Gastroesophageal sphincter (tissue), 4 donors: Measurements from ENCODE around the gene USP40. TPM values are rescaled to one million over a fixed set of nuclear protein-coding genes. Genes with fewer than 3 reads are reported as not detected.

Experiments used
- ATAC-seq: fragments of 150-250 bp; one replicate; pipeline ENCODE4 v1.9.1; 2016; ENCODE audit warnings: mild to moderate bottlenecking, moderate library complexity
- H3K27ac ChIP-seq, 4 donors: fragments of 200-600 bp; sonication (generic) in 3 of 4; 1 replicate in 3 of 4; 2 replicates in 1 of 4; pipeline ENCODE4 v1.5.1; 2016 to 2019
- H3K27me3 ChIP-seq: fragments of 200-600 bp; sonication (generic); one replicate; pipeline ENCODE4 v1.5.1; 2019
- H3K36me3 ChIP-seq, 2 donors: fragments of 200-600 bp; sonication (generic); one replicate each; pipeline ENCODE4 v1.5.1; 2019; ENCODE audit warnings: control low read depth in 1 of 2
- H3K4me1 ChIP-seq, 3 donors: fragments of 200-600 bp; sonication (generic); 1 replicate in 2 of 3; 2 replicates in 1 of 3; pipeline ENCODE4 v1.5.1; 2016 to 2019; ENCODE audit warnings: control low read depth in 2 of 3
- H3K4me3 ChIP-seq, 2 donors: fragments of 200-600 bp; sonication (generic); one replicate each; pipeline ENCODE4 v1.5.1; 2019; ENCODE audit warnings: mild to moderate bottlenecking in 1 of 2, moderate library complexity in 1 of 2
- H3K9me3 ChIP-seq, 3 donors: fragments of 200-600 bp; sonication (generic); one replicate each; pipeline ENCODE4 v1.5.1; 2017 to 2019; ENCODE audit warnings: control low read depth in 2 of 3
- CTCF ChIP-seq, 4 experiments: fragments of 200-600 bp in 2 of 4; fragments of 450-650 bp in 2 of 4; sonication (generic) in 1 of 4; IDR thresholded peaks; one replicate each; pipeline ENCODE4 v1.5.1; 2017 to 2019; ENCODE audit warnings: antibody characterized with exemption in 4 of 4, mild to moderate bottlenecking in 2 of 4, moderate library complexity in 2 of 4
- EP300 ChIP-seq: sonication (generic); formaldehyde crosslinking; IDR thresholded peaks from one replicate; pipeline ENCODE4 v1.6.1; 2017; ENCODE audit warnings: antibody characterized with exemption, mild to moderate bottlenecking
- POLR2A ChIP-seq, 2 donors: fragments of 450-650 bp; IDR thresholded peaks; one replicate each; pipeline ENCODE4 v1.6.1; 2017; ENCODE audit warnings: antibody characterized with exemption in 2 of 2, mild to moderate bottlenecking in 2 of 2, moderate library complexity in 1 of 2
- POLR2AphosphoS5 ChIP-seq: sonication (generic); formaldehyde crosslinking; IDR thresholded peaks from one replicate; pipeline ENCODE4 v1.6.1; 2017; ENCODE audit warnings: antibody characterized with exemption
- WGBS, 2 donors: methylation state at CpG; one replicate each; pipeline ENCODE4 v1.1.5; 2018; ENCODE audit warnings: low coverage in 1 of 2; 5-methylcytosine and 5-hydroxymethylcytosine counted together
- total RNA-seq, 4 donors: library from RNA; depleted of rRNA; stranded (reverse); fragments of >200 nt; gene quantifications; one replicate each; pipeline ENCODE4 v1.1.0, GENCODE V29; 2016

USP40 gene
- total RNA-seq, 4 donors from 2014 or later: 13.5 to 52.6 (median 18.2) TPM

DNA sequence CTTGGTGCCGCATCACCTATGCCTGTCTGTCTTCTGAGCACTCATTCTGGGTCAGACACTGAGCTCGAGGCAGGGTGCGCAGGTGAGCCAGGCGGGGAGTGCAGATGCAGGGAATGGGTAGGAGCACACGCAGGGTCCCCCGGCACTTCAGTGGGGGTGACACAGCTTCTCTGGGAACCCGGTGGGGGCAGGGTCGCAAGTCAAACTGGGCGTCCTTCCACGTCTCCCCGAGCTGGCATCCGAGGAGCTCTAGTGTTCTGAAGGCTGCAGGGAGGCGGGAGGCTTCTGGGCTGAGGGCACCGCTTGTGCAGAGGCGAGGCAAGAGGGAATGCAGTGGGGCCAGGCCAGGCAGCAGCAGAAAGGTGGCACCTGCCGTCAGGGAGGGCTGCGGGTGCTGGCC is 126.3 kb downstream of the USP40 start:
- 94% methylated on average over 6 of the region's 17 CpGs; no CpG with 5 or more reads in 1 of the 2 donors for WGBS, 2 donors
- Histone ChIP-seq H3K4me3 (no peak overlapping the region), H3K4me1 (peaks cover 0 to 10% (median 0%) of the 10 kb centered on the region in 3 donors), H3K36me3 (peaks cover 0 to 80% of the 10 kb centered on the region in 2 donors), H3K27ac (no peak overlapping the region), H3K27me3 (no peaks in the 10 kb centered on the region), H3K9me3 (no peaks in the 10 kb centered on the region)
- no peak for TF ChIP-seq EP300
- TF ChIP-seq POLR2A (IDR thresholded peaks at IDR 0.05): no peak
- no peak for TF ChIP-seq CTCF (IDR thresholded peaks at IDR 0.05)
- TF ChIP-seq POLR2AphosphoS5: no peak
- no peak for ATAC-seq

DNA sequence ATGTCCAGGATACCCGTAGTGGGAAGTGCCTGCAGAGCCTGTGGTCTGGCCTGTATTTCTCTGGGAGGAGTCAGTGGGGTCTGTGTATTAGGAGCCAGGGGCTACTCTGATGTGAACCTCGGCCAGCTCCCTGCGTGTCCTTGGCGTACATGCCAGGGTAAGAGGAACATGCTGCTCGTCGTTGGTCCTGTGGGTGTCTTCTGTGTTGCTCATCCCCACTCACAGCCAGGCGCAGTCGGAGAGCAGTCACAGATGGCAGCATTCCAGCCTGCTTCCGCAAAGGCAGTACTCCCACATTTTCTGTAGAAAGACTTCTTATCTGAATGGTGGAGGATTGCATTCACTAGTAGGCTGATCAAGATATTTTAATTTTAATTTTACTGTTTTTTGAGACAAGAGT is 127.4 kb downstream of the USP40 start:
- H3K4me3 ChIP-seq: no peak overlapping the region
- 42 to 60% methylated on average over 1 to 2 of the region's 9 CpGs for WGBS, 2 donors
- TF ChIP-seq CTCF (IDR thresholded peaks at IDR 0.05): no peak
- no peak for TF ChIP-seq POLR2A (IDR thresholded peaks at IDR 0.05)
- no peak for TF ChIP-seq POLR2AphosphoS5
- no peak for TF ChIP-seq EP300

DNA sequence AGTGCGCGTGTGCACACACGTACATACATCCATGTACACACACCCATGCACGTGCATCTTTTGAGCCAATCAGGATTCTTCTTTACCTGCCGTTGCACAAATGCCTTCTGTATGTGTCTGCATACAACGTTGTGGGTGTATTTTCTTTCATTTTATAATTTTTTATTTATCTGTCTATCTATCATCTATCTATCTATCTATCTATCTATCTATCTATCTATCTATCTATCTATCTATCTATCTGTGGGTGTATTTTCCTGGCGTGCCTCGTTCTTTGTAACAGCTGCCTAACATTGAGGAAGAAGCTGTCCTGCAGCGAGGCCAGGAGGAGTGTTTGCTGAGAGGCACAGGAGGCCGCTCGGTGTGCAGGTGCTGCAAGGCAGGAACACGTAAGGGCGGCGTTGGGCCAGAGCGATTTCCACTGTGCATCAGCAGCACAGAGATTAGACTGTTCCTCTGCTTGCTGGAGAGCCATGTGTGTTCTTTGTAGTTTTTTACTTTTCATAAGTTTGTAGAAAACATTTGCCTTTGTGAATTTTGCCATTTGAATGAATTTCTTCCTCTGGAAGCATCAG is 127.9 kb downstream of the USP40 start:
- TF ChIP-seq POLR2AphosphoS5: no peak
- no peak for TF ChIP-seq POLR2A (IDR thresholded peaks at IDR 0.05)
- TF ChIP-seq EP300: no peak
- TF ChIP-seq CTCF (IDR thresholded peaks at IDR 0.05): no peak
- no peak overlapping the region for H3K27ac ChIP-seq
- no peak overlapping the region for H3K4me3 ChIP-seq
- no peaks in the 10 kb centered on the region for H3K9me3 ChIP-seq
- H3K36me3 ChIP-seq: peaks cover 0 to 79% of the 10 kb centered on the region in 2 donors
- WGBS, 2 donors: 75 to 86% methylated on average over 7 to 8 of the region's 15 CpGs
- H3K27me3 ChIP-seq: no peaks in the 10 kb centered on the region
- peaks cover 0 to 1% (median 0%) of the 10 kb centered on the region in 3 donors for H3K4me1 ChIP-seq
- ATAC-seq: no peak

More for the DNA sequence above, 127.4 kb downstream of the USP40 start:
- no peak for ATAC-seq
- no peaks in the 10 kb centered on the region for H3K9me3 ChIP-seq
- H3K4me1 ChIP-seq: peaks cover 0 to 7% (median 0%) of the 10 kb centered on the region in 3 donors
- no peak overlapping the region for H3K27ac ChIP-seq
- peaks cover 0 to 79% of the 10 kb centered on the region in 2 donors for H3K36me3 ChIP-seq
- H3K27me3 ChIP-seq: no peaks in the 10 kb centered on the region

DNA sequence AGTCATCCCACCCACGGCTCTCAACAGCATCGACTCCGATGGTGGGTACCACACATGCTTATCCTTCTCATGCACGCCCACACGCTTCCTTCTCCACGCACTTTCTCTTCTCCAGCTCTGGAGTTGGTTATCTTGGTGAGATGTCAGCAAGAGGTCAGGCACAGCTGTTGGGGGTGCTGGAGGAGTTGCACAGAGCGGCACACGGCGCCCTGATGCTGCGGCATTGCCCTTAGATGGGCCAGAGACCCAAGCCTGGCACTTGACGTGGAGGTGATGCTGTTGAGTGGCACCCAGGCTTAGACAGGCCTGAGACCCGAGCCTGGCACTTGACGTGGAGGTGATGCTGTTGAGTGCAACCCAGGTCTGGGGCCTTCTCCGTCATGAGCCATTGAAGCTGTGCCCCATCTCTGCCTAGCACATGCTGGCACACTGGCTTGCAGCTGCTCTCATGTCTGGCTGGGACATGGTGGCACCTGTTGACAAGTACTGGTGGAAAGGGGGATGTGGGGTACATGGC is 129.1 kb downstream of the USP40 start:
- ATAC-seq: no peak
- H3K36me3 ChIP-seq: peaks cover 0 to 75% of the 10 kb centered on the region in 2 donors
- no peaks in the 10 kb centered on the region for H3K27me3 ChIP-seq
- H3K27ac ChIP-seq: no peak overlapping the region
- H3K4me1 ChIP-seq: no peaks in the 10 kb centered on the region
- TF ChIP-seq POLR2A (IDR thresholded peaks at IDR 0.05): no peak
- TF ChIP-seq CTCF (IDR thresholded peaks at IDR 0.05): no peak
- TF ChIP-seq POLR2AphosphoS5: no peak
- TF ChIP-seq EP300: no peak
- no peak overlapping the region for H3K4me3 ChIP-seq
- 100% methylated on average over 2 of the region's 14 CpGs; no CpG with 5 or more reads in 1 of the 2 donors for WGBS, 2 donors
- H3K9me3 ChIP-seq: no peaks in the 10 kb centered on the region
